HG03097 (cell line): ENCODE measurements around the gene CLC.
"Not testable (repeated sequence)": the region's sequence is repeated elsewhere in the genome, so short reads cannot be mapped to it uniquely, and the experiment has no call there.

Experiments
- ATAC-seq: cut with Tn5 transposase; IDR thresholded peaks from one replicate; pipeline ENCODE4 v1.9.1; 2021; ENCODE audit not compliant: unreplicated experiment, low FRiP score

Gene CLC

DNA sequence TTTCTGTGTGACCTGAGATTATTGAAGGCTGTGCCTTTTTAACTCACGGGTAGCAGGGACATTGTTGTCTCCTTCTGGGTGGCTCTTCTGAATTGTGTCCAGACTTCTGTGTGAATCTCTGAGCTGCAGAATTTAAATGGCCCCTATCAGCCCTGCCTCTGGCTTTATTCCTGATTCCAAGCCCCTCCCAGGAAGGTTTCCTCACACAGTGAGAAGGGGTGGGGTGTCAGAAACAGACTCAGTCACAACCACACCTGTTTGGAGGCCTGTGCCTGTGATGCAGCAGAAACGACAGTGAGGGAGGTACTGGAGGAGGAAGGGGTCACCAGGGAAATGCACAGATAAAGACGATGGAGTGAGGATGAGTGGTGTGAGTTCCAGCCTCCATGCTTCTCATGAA, at the start of gene CLC:
CLC (minus strand) TSS at position 139 of the 400 bp plus-strand sequence; CDS start at position 62, 77 bp downstream.
- no peak for ATAC-seq

DNA sequence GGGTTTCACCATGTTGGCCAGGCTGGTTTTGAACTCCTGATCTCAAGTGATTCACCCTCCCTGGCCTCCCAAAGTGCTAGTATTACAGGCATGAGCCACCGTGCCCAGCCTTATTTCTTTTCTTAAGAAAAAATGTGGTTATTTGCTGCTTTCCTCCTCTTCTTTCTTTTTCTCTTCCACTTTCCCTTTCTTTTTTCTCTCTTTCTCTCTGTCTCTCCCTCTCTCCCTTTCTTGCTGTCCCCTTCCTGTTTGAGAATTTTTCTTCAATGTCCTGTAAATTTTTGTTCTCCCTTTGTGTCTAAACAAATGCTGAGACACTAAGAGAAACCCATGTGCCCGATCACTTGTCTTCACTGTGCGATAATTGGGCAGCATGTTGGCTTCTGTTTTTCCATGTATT, 43.1 kb upstream of the CLC start:
- no peak for ATAC-seq

- no peak for ATAC-seq
These were observed 40.9 kb upstream of the CLC start, which contains the start of gene LEUTX for GRCh38 chr19:39778763-39779162. TSS of gene LEUTX (plus strand) at chr19:39778854. CDS start at chr19:39778921, 67 bp downstream.

- ATAC-seq: no peak
These were observed 31.0 kb upstream of the CLC start for GRCh38 chr19:39768786-39769185.

DNA sequence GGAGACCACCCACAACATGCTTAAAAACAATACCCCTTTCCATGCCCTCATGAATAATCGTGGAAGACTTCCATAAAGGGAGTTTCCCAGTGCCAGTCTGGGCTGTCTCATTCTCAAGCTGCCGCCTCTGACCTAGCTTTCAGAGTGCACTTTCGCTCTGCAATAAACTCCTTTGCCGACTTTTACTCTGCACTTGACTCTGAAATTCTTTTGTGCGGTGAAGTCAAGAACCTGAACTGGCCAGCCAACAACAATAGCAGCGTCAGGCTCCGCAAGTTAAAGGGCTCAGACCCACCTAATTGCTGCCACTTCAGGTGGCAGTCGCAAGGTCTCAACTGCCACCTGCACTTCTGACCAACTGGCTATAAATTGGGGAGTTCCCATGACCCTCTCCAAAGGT, 30.5 kb upstream of the CLC start:
- no peak for ATAC-seq

DNA sequence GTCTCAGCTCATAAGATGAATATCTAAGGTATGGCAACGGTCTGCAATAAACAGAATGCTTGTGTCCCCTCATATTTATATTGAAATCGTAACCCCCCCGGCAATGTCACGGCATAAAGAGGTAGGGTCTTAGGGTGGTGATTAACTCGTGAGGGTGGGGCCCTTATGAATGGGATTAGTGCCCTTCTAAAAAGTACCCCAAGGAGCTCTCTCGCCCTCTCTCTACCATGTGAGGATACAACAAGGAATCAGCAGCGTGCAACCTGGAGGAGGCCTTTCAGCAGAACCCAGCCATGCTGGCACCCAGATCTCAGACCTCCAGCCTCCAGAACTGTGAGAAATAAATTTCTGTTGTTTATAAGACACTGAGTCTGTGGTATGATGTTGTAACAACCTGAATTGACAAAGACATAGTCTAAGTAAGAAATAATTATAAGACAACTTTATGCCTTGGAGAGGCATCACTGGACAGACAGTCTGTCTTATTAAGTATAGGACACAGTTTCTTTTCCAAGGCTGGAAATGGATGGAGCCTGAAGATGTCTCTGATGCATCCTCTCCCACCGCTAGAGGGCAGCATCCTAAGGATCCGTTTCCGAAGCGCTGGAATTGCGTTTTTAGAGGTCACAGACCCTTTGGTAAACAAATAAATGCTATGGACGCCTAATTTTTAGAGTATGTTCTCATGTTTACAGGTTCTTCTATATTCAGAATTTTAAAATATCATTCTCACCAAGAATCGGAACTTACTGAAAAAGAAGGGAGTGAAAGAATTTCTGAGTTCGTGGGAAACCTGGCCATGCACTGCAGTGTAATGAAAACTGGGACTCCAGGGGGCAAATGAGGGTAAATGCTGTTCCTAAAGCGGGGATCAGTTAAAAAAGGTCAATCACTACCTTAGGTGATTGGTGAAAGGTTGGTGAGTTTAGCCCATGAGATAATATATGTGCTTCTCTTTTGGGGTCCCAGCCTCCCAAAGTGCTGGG, 27.6 kb upstream of the CLC start:
- ATAC-seq: no peak

DNA sequence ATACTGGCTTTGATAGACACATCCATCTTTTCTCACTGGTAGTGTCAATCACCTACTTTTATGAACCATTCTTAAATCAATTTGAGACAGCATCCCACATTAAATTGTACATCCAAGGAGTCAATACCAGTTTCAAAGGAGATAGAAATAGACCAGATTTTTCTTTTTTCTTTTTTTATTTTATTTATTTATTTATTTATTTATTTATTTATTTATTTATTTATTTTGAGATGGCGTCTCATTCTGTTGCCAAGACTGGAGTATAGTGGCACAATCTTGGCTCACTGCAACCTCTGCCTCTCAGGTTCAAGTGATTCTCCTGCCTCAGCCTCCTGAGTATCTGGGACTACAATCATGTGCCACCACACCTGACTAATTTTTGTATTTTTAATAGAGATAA, 24.0 kb upstream of the CLC start:
- not testable (repeated sequence) for ATAC-seq

DNA sequence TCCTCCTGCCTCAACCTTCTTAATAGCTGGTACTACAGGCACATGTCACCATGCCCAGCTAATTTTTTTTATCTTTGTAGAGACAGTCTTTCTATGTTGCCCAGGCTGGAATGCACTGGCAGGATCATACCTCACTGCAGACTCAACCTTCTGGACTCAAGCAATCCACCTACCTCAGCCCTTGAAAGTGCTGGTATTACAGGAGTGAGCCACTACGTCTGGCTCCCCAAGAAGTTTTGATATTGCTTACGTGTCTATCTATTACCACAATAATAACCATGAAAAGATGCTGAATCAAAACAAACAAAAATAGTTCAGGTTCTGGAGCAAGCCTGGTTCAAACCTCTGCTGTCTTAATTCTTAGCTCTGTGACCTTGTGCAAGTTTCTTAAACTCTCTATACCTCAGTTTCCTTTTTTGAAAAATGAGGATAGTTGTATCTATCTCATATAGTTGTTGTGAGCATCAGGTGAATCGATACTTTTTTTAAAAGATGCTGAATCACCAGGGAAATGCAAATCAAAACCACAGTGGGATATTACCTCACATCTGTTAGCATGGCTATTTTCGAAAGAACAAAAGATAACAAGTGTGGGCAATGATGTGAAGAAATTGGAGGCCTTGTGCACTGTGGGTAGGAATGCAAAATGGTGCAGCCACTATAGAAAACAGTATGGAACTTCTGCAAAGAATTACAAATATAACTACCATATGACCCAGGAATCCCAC, 21.8 kb upstream of the CLC start:
- ATAC-seq: no peak

- no peak for ATAC-seq
These were observed 17.1 kb upstream of the CLC start for GRCh38 chr19:39754971-39755370.

GRCh38 chr19:39754544-39754943, 16.7 kb upstream of the CLC start:
- ATAC-seq: no peak

DNA sequence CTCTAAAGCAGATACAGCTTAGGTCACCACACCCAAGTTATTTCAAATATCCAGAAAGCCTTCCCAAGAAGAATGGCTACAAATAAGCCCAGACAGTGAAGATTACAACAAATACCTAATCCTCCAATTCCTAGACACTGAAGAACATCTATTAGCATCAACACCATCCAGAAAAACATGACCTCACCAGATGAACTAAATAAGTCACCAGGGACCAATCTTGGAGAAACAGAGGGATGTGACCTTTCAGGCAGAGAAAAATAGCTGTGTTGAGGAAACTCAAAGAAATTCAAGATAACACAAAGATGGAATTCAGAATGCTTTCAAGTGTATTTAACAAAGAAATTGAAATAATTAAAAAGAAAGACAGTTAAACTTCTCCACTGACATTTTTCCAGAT, 15.0 kb upstream of the CLC start:
- no peak for ATAC-seq

DNA sequence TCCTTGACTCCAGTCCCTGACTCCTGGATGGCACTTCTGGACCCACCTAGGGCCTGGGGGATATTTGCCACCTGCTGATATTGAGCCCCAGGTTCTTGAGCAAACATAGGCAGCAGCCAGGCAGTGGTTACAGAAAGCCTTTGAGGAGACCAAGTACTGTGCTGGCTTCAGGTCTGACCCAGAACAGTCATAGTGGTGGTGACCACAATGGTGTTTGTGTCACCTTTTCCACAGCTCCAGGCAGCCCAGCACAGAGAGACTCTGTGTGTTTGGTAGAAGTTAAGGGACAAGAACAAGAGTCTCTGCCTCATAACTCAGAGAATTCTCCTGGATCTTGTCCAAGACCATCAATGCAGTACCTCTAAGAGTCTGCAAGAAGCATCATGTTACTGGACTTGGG, 14.6 kb upstream of the CLC start:
- ATAC-seq: no peak

GRCh38 chr19:39749981-39750380, 12.2 kb upstream of the CLC start:
- ATAC-seq: no peak

DNA sequence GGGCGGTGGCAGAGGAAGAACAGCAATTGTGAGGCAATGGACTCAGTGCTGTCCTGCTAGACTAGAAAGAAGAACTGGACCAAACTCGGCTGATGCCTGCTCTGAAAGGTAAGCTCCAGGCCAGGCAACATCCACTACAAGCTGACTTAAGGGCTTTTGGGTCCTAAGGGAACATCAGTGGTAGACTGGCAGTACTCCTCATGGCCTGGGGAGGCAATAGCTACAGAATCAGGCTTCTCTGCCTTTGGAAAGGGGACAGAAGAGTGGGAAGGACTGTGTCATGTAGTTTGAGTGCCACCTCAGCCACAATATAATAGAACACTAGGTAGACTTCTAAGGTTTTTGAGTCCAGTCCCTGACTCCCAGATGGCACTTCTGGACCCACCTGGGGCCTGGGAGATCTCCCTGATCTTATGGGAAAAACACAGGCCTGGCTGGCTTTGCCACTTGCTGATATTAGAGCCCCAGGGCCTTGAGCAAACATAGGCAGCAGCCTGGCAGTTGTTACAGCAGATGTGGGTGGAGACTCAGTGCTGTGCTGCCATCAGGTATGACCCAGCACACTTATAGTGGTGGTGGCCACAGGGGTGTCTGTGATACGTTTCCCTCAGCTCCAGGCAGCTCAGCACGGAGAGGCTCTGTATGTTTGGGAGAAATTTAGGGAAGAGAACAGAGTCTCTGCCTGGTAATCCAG, 9.2 kb upstream of the CLC start:
- no peak for ATAC-seq

GRCh38 chr19:39745643-39746042, 7.8 kb upstream of the CLC start:
- ATAC-seq: no peak

DNA sequence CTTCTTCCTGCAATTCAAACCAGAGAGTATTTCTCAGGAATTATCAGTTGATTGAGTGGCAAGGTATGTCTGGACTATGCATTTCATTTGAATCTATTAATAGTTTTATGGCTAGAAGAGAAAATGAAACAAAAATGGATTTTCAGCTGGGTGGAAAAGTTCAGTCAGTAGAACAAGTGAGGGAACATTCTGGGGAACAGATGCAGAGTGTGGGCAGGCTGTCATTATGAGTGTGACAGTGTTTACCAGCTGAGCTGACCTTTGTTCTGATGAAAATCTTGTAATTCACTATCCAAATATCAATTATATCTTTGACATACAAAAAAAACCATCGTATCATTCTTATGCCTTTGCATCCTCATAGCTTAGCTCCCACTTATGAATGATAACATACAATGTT, 2.6 kb upstream of the CLC start:
- no peak for ATAC-seq

DNA sequence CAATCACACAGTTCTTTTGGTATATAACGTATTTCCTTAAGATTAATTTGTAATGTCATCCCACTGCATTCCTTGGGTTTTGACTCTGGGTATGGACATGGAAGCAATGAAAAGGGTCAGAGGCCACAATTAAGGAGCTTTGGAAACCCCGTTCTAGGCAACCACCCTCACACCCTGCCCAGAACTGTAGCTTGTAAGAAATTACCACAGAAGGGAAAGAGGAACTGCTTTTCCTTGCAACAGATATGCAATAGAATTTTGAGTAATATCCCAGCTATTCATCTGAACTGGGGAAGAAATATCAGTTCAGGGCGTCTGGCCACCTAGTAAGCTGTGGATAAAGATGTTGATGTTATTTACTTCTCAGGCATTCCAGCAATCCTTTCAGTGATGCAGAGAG, 985 bp upstream of the CLC start:
- ATAC-seq: no peak

DNA sequence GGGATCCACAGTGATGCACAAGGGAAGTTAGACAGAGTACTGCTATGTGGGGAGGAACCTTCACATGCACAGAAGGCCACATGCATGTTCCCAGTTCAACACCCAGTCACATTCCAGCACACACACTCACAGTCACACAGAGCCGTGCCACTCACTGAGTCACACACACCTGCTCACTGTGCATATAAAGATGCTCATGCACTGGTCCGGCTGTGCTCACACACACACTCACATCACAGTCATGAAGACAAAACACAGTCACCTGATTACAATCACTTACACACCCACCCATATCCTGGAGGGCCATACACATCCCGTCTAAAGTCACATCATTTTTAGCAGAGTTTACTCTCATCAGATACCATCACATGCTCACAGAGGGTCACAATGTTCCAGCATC, 478 bp downstream of the CLC start:
- no peak for ATAC-seq

DNA sequence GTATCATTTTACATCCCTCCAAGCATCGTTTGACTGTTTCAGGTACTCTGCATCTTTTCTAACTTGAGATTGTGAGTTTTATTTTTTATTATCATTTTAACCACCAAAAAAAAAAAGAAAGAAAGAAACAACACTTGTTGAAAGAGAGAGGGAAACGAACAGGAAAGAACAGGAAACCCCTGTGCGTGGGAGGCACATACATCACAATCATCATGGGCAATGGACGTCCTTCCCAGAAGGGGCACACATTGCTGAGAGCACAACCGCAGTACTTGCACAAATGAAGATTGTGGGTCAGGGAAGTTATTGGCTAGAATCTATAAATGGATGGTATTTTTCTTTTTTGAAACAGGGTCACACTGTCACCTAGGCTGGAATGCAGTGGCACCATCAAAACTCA, 1.7 kb downstream of the CLC start:
- ATAC-seq: no peak

GRCh38 chr19:39735688-39736087, 2.1 kb downstream of the CLC start:
- ATAC-seq: no peak

DNA sequence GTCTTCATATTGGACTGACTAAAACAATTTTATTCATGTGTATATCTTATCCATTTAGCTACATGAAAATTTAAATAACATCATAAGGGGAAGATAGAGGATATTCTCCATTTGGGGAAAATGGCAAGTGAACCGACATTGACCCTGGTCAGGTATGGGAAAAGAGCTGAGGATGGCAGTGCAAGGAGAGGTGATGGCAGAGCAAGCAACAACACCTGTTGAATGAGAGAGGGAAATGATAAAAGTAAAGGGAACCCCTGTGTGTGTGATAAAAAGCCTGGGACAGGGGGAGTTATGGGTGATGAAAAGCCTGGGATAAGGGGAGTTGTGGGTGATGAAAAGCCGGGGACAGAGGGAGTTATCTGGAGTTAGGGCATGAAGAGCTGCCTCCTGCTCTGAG, 4.0 kb downstream of the CLC start:
- no peak for ATAC-seq
